Neural progenitor cell (in vitro differentiated cells): ENCODE results near the gene ANKRD2. TPM values are rescaled to one million over a fixed set of nuclear protein-coding genes. Genes with fewer than 3 reads are reported as not detected.

Experiments used
- DNase-seq: peaks from one replicate; pipeline ENCODE4 v3.0.0-alpha.2; 2016; ENCODE audit warnings: low spot score
- H2AFZ ChIP-seq: fragments of 200-600 bp; sonication (generic); replicated peaks from 2 replicates; pipeline ENCODE4 v1.6.1; 2016; ENCODE audit warnings: antibody characterized with exemption
- H3F3A ChIP-seq: fragments of 200-600 bp; sonication (generic); 2 replicates; pipeline ENCODE4 v1.6.1; 2016; ENCODE audit warnings: antibody characterized with exemption, low read depth
- H3K27ac ChIP-seq: fragments of 200-600 bp; sonication (generic); 2 replicates; pipeline ENCODE4 v1.5.1; 2016; ENCODE audit warnings: mild to moderate bottlenecking
- H3K27me3 ChIP-seq: fragments of 200-600 bp; sonication (generic); 2 replicates; pipeline ENCODE4 v1.6.1; 2016; ENCODE audit warnings: mild to moderate bottlenecking, moderate library complexity
- H3K36me3 ChIP-seq: fragments of 200-600 bp; sonication (generic); 2 replicates; pipeline ENCODE4 v1.5.1; 2016
- H3K4me1 ChIP-seq: fragments of 200-600 bp; sonication (generic); 2 replicates; pipeline ENCODE4 v1.6.1; 2016; ENCODE audit warnings: mixed run types
- H3K4me2 ChIP-seq: fragments of 200-600 bp; sonication (generic); 2 replicates; pipeline ENCODE4 v1.6.1; 2016
- H3K4me3 ChIP-seq: fragments of 200-600 bp; sonication (generic); 2 replicates; pipeline ENCODE4 v1.5.1; 2016
- H3K79me2 ChIP-seq: fragments of 200-600 bp; sonication (generic); 2 replicates; pipeline ENCODE4 v1.6.1; 2016; ENCODE audit warnings: low read depth
- H3K9ac ChIP-seq: fragments of 200-600 bp; sonication (generic); 2 replicates; pipeline ENCODE4 v1.6.1; 2016
- H3K9me3 ChIP-seq: fragments of 200-600 bp; sonication (generic); 2 replicates; pipeline ENCODE4 v1.5.1; 2016; ENCODE audit warnings: low read depth
- H4K20me1 ChIP-seq: fragments of 200-600 bp; sonication (generic); 2 replicates; pipeline ENCODE4 v1.6.1; 2016; ENCODE audit warnings: low read depth
- H3K27ac Mint-ChIP-seq: 3 replicates; pipeline ENCODE4 v1.8.0; 2021; ENCODE audit warnings: mixed read lengths
- H3K27me3 Mint-ChIP-seq: 2 replicates; pipeline ENCODE4 v1.8.0; 2022; ENCODE audit warnings: low read depth, mild to moderate bottlenecking, inconsistent platforms, moderate library complexity, mixed read lengths; ENCODE audit not compliant: insufficient read depth
- H3K36me3 Mint-ChIP-seq: 3 replicates; pipeline ENCODE4 v1.8.0; 2021; ENCODE audit warnings: mixed read lengths
- H3K4me1 Mint-ChIP-seq: 3 replicates; pipeline ENCODE4 v1.8.0; 2021; ENCODE audit warnings: mixed read lengths
- H3K4me3 Mint-ChIP-seq: 3 replicates; pipeline ENCODE4 v1.8.0; 2021; ENCODE audit warnings: mild to moderate bottlenecking, moderate library complexity, mixed read lengths
- H3K9me3 Mint-ChIP-seq: 3 replicates; pipeline ENCODE4 v1.8.0; 2020; ENCODE audit warnings: mixed read lengths
- CTCF ChIP-seq: fragments of 200-600 bp; sonication (generic); IDR thresholded peaks from 2 replicates; pipeline ENCODE4 v1.5.1; 2017; ENCODE audit warnings: antibody characterized with exemption, mild to moderate bottlenecking
- EZH2 ChIP-seq: fragments of 200-600 bp; sonication (generic); IDR thresholded peaks from 2 replicates; pipeline ENCODE4 v1.6.1; 2017; ENCODE audit warnings: antibody characterized with exemption, mild to moderate bottlenecking, moderate library complexity
- EZH2phosphoT487 ChIP-seq: fragments of 200-600 bp; sonication (generic); IDR thresholded peaks from 2 replicates; pipeline ENCODE4 v1.6.1; 2017; ENCODE audit warnings: antibody characterized with exemption
- total RNA-seq: library from RNA; depleted of rRNA; stranded (reverse); fragments of >200 nt; gene quantifications from 2 replicates; pipeline ENCODE4 v1.2.3, GENCODE V29; 2015; ENCODE audit warnings: low replicate concordance

ANKRD2 gene
- total RNA-seq, 1 donor from 2014 or later, result not detected

- no peak for TF ChIP-seq EZH2
- TF ChIP-seq EZH2phosphoT487, result no peak
- no peak for TF ChIP-seq CTCF
- no peak for DNase-seq
- Histone ChIP-seq H3K36me3 (no peaks in the 10 kb centered on the region), H3K27ac (no peak overlapping the region), H3K9me3 (no peaks in the 10 kb centered on the region), H3K4me1 (no peaks in the 10 kb centered on the region), H2AFZ (no peak overlapping the region), H3K4me2 (no peak overlapping the region), H3K4me3 (no peak overlapping the region), H3F3A (no peaks in the 10 kb centered on the region), H3K9ac (no peak overlapping the region), H3K79me2 (no peaks in the 10 kb centered on the region), H4K20me1 (no peaks in the 10 kb centered on the region), H3K27me3 (no peaks in the 10 kb centered on the region)
- no peak overlapping the region for H3K4me3 Mint-ChIP-seq
- no peak overlapping the region for H3K27ac Mint-ChIP-seq
- H3K36me3 Mint-ChIP-seq, result no peaks in the 10 kb centered on the region
- peaks cover 3% of the 10 kb centered on the region for H3K27me3 Mint-ChIP-seq
- H3K9me3 Mint-ChIP-seq, result no peaks in the 10 kb centered on the region
- H3K4me1 Mint-ChIP-seq, result no peaks in the 10 kb centered on the region
These were observed 5.7 kb downstream of the ANKRD2 start for GRCh38 chr10:97578171-97578844.

- Histone ChIP-seq H3K9me3 (no peaks in the 10 kb centered on the region), H3K4me3 (no peak overlapping the region), H3K9ac (no peak overlapping the region), H3K4me2 (no peak overlapping the region), H3K4me1 (no peaks in the 10 kb centered on the region), H4K20me1 (no peaks in the 10 kb centered on the region), H3K27ac (no peak overlapping the region), H2AFZ (no peak overlapping the region), H3F3A (no peaks in the 10 kb centered on the region), H3K36me3 (no peaks in the 10 kb centered on the region), H3K79me2 (no peaks in the 10 kb centered on the region), H3K27me3 (no peaks in the 10 kb centered on the region)
- H3K27ac Mint-ChIP-seq, result no peak overlapping the region
- H3K4me1 Mint-ChIP-seq, result peaks cover 11% of the 10 kb centered on the region
- no peaks in the 10 kb centered on the region for H3K36me3 Mint-ChIP-seq
- no peaks in the 10 kb centered on the region for H3K9me3 Mint-ChIP-seq
- TF ChIP-seq EZH2phosphoT487 (no peak), EZH2 (no peak), CTCF (no peak)
- no peak for DNase-seq
- peaks cover 3% of the 10 kb centered on the region for H3K27me3 Mint-ChIP-seq
- no peak overlapping the region for H3K4me3 Mint-ChIP-seq
These were observed 8.1 kb downstream of the ANKRD2 start for GRCh38 chr10:97580421-97581367.

- H3K27ac ChIP-seq, result no peak overlapping the region
- no peaks in the 10 kb centered on the region for H3K36me3 ChIP-seq
- no peak for DNase-seq
- no peaks in the 10 kb centered on the region for H3K9me3 Mint-ChIP-seq
- TF ChIP-seq CTCF (no peak), EZH2 (no peak), EZH2phosphoT487 (no peak)
- H3K9ac ChIP-seq, result no peak overlapping the region
- no peak overlapping the region for H3K4me3 Mint-ChIP-seq
- H2AFZ ChIP-seq, result no peak overlapping the region
- H3F3A ChIP-seq, result no peaks in the 10 kb centered on the region
- H3K27me3 ChIP-seq, result no peaks in the 10 kb centered on the region
- no peak overlapping the region for H3K4me3 ChIP-seq
- peaks cover 14% of the 10 kb centered on the region for H3K4me1 Mint-ChIP-seq
- no peaks in the 10 kb centered on the region for H4K20me1 ChIP-seq
- H3K9me3 ChIP-seq, result no peaks in the 10 kb centered on the region
- H3K36me3 Mint-ChIP-seq, result no peaks in the 10 kb centered on the region
- H3K4me2 ChIP-seq, result no peak overlapping the region
- H3K4me1 ChIP-seq, result no peaks in the 10 kb centered on the region
- no peak overlapping the region for H3K27ac Mint-ChIP-seq
- peaks cover 3% of the 10 kb centered on the region for H3K27me3 Mint-ChIP-seq
- H3K79me2 ChIP-seq, result no peaks in the 10 kb centered on the region
These were observed 9.6 kb downstream of the ANKRD2 start for GRCh38 chr10:97582169-97582568.
